ENCODE measurements around the gene SNU13.

- no peak for TF ChIP-seq CTCF (IDR thresholded peaks at IDR 0.05; ENCODE audit: poor library complexity, severe bottlenecking)
- no peak for TF ChIP-seq MXI1 (conservative IDR thresholded peaks at IDR 0.05; ENCODE audit: poor library complexity, severe bottlenecking)
- TF ChIP-seq EZH2 (IDR thresholded peaks at IDR 0.05; ENCODE audit: borderline replicate concordance, insufficient read depth, low read length, poor library complexity, severe bottlenecking) = no peak
- no peak for TF ChIP-seq REST (IDR thresholded peaks at IDR 0.05; ENCODE audit: borderline replicate concordance)
- TF ChIP-seq TAF1 (IDR thresholded peaks at IDR 0.05; ENCODE audit: low read depth) = no peak
- no peak for TF ChIP-seq RAD21 (conservative IDR thresholded peaks at IDR 0.05)
- TF ChIP-seq EP300 (conservative IDR thresholded peaks at IDR 0.05; ENCODE audit: poor library complexity, severe bottlenecking) = no peak
Observed at GRCh38 chr22:41683616-41684015, 5.1 kb downstream of the SNU13 start.

All from neural cell (in vitro differentiated cells).